ENCODE results near the gene PGPEP1. TPM values are rescaled to one million over a fixed set of nuclear protein-coding genes. Genes with fewer than 3 reads are reported as not detected.
"Not testable (repeated sequence)": the region's sequence is repeated elsewhere in the genome, so short reads cannot be mapped to it uniquely, and the experiment has no call there.

PGPEP1 gene
- total and polyA plus RNA-seq, 4 experiments from 2014 or later = 6.8 to 49.2 (median 27.1) TPM

GRCh38 chr19:18383622-18384021 is 43.2 kb downstream of the PGPEP1 start:
- H3K27ac ChIP-seq (ENCODE audit: low read depth, low read length) = not testable (repeated sequence)
- CTCF ChIA-PET (ENCODE audit: partially characterized antibody) = interaction anchor here (0.6 kb wide), 1 partner anchor 134 kb away, joined by 3 read pairs; no protein-coding TSS in a partner anchor

GRCh38 chr19:18384775-18385174 is 44.4 kb downstream of the PGPEP1 start:
- no peaks in the 10 kb centered on the region for H3K36me3 Mint-ChIP-seq
- CTCF ChIA-PET (ENCODE audit: partially characterized antibody) = interaction anchor here (1.1 kb wide), 1 partner anchor 29 kb away, joined by 3 read pairs; no protein-coding TSS in a partner anchor
- Histone ChIP-seq H3K4me3 (ENCODE audit: low read length in 2 of 2) (no peak overlapping the region), H3K9me3 (ENCODE audit: control insufficient read depth in 1 of 2, low read length in 2 of 2) (no peaks in the 10 kb centered on the region), H3K36me3 (ENCODE audit: insufficient read depth, low read length) (no peaks in the 10 kb centered on the region), H3K27me3 (ENCODE audit: insufficient read depth, low read length) (peaks cover 21% of the 10 kb centered on the region), H3K27ac (ENCODE audit: low read depth, low read length) (no peak overlapping the region), H3K4me1 (ENCODE audit: insufficient read depth, low read length) (peaks cover 7% of the 10 kb centered on the region)
- peaks cover 12 to 16% of the 10 kb centered on the region in 2 donors for H3K27me3 Mint-ChIP-seq
- H3K27ac Mint-ChIP-seq = no peak overlapping the region
- H3K9me3 Mint-ChIP-seq = peaks cover 0 to 2% (median 0%) of the 10 kb centered on the region in 8 donors
- no peak for DNase-seq
- intact Hi-C loops (cut with micrococcal nuclease) = no loop called here
- POLR2A ChIA-PET (ENCODE audit: partially characterized antibody) = no interaction called here
- peaks cover 2 to 14% (median 6%) of the 10 kb centered on the region in 4 donors for H3K4me1 Mint-ChIP-seq
- H3K4me3 Mint-ChIP-seq = no peak overlapping the region

More at GRCh38 chr19:18383622-18384021, 43.2 kb downstream of the PGPEP1 start:
- peaks cover 2 to 13% (median 6%) of the 10 kb centered on the region in 4 donors for H3K4me1 Mint-ChIP-seq
- H3K9me3 ChIP-seq (ENCODE audit: control insufficient read depth in 1 of 2, low read length in 2 of 2); H3K27ac Mint-ChIP-seq; H3K36me3 ChIP-seq (ENCODE audit: insufficient read depth, low read length); POLR2A ChIA-PET (ENCODE audit: partially characterized antibody); H3K4me1 ChIP-seq (ENCODE audit: insufficient read depth, low read length); intact Hi-C loops (cut with micrococcal nuclease); H3K36me3 Mint-ChIP-seq; H3K9me3 Mint-ChIP-seq; DNase-seq; H3K4me3 ChIP-seq (ENCODE audit: low read length in 2 of 2); H3K4me3 Mint-ChIP-seq: not testable (repeated sequence)
- peaks cover 21% of the 10 kb centered on the region for H3K27me3 ChIP-seq (ENCODE audit: insufficient read depth, low read length)
- H3K27me3 Mint-ChIP-seq = peaks cover 12 to 16% of the 10 kb centered on the region in 2 donors

DNA sequence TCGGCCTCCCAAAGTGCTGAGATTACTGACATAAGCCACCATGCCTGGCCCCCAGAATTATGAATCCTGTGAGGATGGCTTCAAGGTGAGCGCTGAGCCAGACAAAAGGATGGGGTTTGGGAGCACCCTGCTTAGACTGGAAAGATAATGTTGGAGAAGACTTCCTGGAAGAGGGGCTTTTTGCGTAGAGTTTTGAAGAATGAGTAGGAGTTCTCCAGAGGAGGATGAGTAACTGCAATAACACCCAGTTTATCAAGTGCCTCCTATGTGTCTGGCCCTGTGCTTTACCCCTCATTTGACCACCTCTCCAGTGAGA is 44.9 kb downstream of the PGPEP1 start:
- Histone ChIP-seq H3K4me1 (ENCODE audit: insufficient read depth, low read length) (peaks cover 7% of the 10 kb centered on the region), H3K36me3 (ENCODE audit: insufficient read depth, low read length) (no peaks in the 10 kb centered on the region), H3K27ac (ENCODE audit: low read depth, low read length) (no peak overlapping the region), H3K27me3 (ENCODE audit: insufficient read depth, low read length) (peaks cover 21% of the 10 kb centered on the region), H3K4me3 (ENCODE audit: low read length in 2 of 2) (no peak overlapping the region), H3K9me3 (ENCODE audit: control insufficient read depth in 1 of 2, low read length in 2 of 2) (no peaks in the 10 kb centered on the region)
- H3K4me1 Mint-ChIP-seq = peaks cover 2 to 14% (median 6%) of the 10 kb centered on the region in 4 donors
- CTCF ChIA-PET (ENCODE audit: partially characterized antibody) = interaction anchor here (0.8 to 1.3 kb wide), 2 partner anchors 25 to 161 kb away, joined by 3 read pairs; no protein-coding TSS in a partner anchor
- no peaks in the 10 kb centered on the region for H3K36me3 Mint-ChIP-seq
- no peak for DNase-seq
- intact Hi-C loops (cut with micrococcal nuclease) = no loop called here
- H3K9me3 Mint-ChIP-seq = peaks cover 0 to 2% (median 0%) of the 10 kb centered on the region in 8 donors
- POLR2A ChIA-PET (ENCODE audit: partially characterized antibody) = interaction anchor here (1.2 to 1.3 kb wide), 2 partner anchors 25 to 106 kb away, joined by 3 read pairs; no protein-coding TSS in a partner anchor
- H3K27ac Mint-ChIP-seq = no peak overlapping the region
- no peak overlapping the region for H3K4me3 Mint-ChIP-seq
- H3K27me3 Mint-ChIP-seq = peaks cover 12 to 15% of the 10 kb centered on the region in 2 donors

GRCh38 chr19:18385675-18386542 is 45.5 kb downstream of the PGPEP1 start, which contains the start of gene GDF15:
TSS of gene GDF15 (plus strand) at chr19:18386158. CDS start at chr19:18386190, 32 bp downstream.
- peak in 1 of 5 donors; percentile 6 for DNase-seq
- Histone ChIP-seq H3K36me3 (ENCODE audit: insufficient read depth, low read length) (no peaks in the 10 kb centered on the region), H3K4me3 (ENCODE audit: low read length in 2 of 2) (no peak within 1 kb of the TSS), H3K27me3 (ENCODE audit: insufficient read depth, low read length) (peaks cover 21% of the 10 kb centered on the region), H3K9me3 (ENCODE audit: control insufficient read depth in 1 of 2, low read length in 2 of 2) (no peaks in the 10 kb centered on the region), H3K27ac (ENCODE audit: low read depth, low read length) (no peak within 1 kb of the TSS), H3K4me1 (ENCODE audit: insufficient read depth, low read length) (peaks cover 7% of the 10 kb centered on the region)
- ChIA-PET CTCF (ENCODE audit: partially characterized antibody) (interaction anchor here (0.8 to 1.3 kb wide), 3 partner anchors 16 to 161 kb away, joined by 3 read pairs; no protein-coding TSS in a partner anchor), POLR2A (ENCODE audit: partially characterized antibody) (interaction anchor here (1.2 to 1.3 kb wide), 2 partner anchors 25 to 106 kb away, joined by 3 read pairs; no protein-coding TSS in a partner anchor)
- H3K4me1 Mint-ChIP-seq = peaks cover 2 to 14% (median 6%) of the 10 kb centered on the region in 4 donors
- no peaks in the 10 kb centered on the region for H3K36me3 Mint-ChIP-seq
- no peak within 1 kb of the TSS for H3K27ac Mint-ChIP-seq
- peaks cover 0 to 2% (median 0%) of the 10 kb centered on the region in 8 donors for H3K9me3 Mint-ChIP-seq
- peaks cover 12 to 15% of the 10 kb centered on the region in 2 donors for H3K27me3 Mint-ChIP-seq
- peak within 1 kb of the TSS in 1 of 8 donors; percentile 43 for H3K4me3 Mint-ChIP-seq
- intact Hi-C loops (cut with micrococcal nuclease) = no loop called here

DNA sequence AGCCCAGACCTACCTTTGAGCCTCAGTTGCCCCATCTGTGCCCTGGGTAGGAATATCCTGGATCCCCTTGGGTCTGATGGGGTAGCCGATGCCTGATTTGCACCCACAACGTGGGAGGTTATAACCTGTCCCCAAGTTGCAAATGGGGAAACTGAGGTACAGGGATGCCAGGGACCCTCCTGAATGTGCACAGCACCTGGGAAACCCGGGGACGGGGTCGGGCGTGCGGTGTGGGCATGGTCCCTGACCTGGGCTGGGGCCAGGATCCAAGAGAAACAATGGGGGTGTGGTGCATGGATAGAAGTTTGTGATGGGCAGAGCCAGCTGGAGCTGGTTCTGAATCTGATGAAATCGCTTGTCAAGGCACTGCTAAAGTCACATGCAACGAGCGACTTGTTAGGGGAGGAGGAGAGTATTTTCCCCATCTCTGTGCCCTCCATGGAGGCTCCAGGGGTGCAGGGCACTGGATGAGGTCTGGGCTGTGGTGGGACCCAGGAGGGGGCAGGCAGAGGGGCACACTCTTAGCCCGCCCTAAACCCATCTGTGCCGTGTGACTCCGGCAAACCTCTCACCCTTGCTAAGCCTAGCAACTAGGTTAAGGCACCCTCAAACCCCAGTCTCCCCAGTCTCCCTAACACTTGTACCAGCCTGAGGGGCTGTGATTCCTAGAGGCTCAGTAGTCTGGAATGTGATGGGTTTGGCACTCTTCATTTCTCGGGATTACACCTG is 46.3 kb downstream of the PGPEP1 start:
- Mint-ChIP-seq H3K27ac (no peak overlapping the region), H3K4me3 (peak overlapping the region in 3 of 8 donors; percentile 9 to 79 (median 29)), H3K9me3 (peaks cover 0 to 2% (median 0%) of the 10 kb centered on the region in 8 donors), H3K4me1 (peaks cover 2 to 14% (median 6%) of the 10 kb centered on the region in 4 donors), H3K27me3 (peaks cover 12 to 15% of the 10 kb centered on the region in 2 donors), H3K36me3 (no peaks in the 10 kb centered on the region)
- intact Hi-C loops (cut with micrococcal nuclease) = no loop called here
- no peaks in the 10 kb centered on the region for H3K36me3 ChIP-seq (ENCODE audit: insufficient read depth, low read length)
- ChIA-PET CTCF (ENCODE audit: partially characterized antibody) (interaction anchor here (0.9 to 5.4 kb wide), 6 partner anchors 10 to 26 kb away, joined by 3 to 92 read pairs (median 9); no protein-coding TSS in a partner anchor), POLR2A (ENCODE audit: partially characterized antibody) (interaction anchor here (1.2 to 1.3 kb wide), 2 partner anchors 24 to 107 kb away, joined by 3 read pairs; no protein-coding TSS in a partner anchor)
- no peak for DNase-seq
- H3K4me1 ChIP-seq (ENCODE audit: insufficient read depth, low read length) = peaks cover 7% of the 10 kb centered on the region
- no peaks in the 10 kb centered on the region for H3K9me3 ChIP-seq (ENCODE audit: control insufficient read depth in 1 of 2, low read length in 2 of 2)
- H3K27ac ChIP-seq (ENCODE audit: low read depth, low read length) = no peak overlapping the region
- H3K4me3 ChIP-seq (ENCODE audit: low read length in 2 of 2) = no peak overlapping the region
- peaks cover 21% of the 10 kb centered on the region for H3K27me3 ChIP-seq (ENCODE audit: insufficient read depth, low read length)

GRCh38 chr19:18388100-18388959 is 47.9 kb downstream of the PGPEP1 start:
- peaks cover 2 to 14% (median 6%) of the 10 kb centered on the region in 4 donors for H3K4me1 Mint-ChIP-seq
- H3K36me3 ChIP-seq (ENCODE audit: insufficient read depth, low read length) = no peaks in the 10 kb centered on the region
- H3K4me3 ChIP-seq (ENCODE audit: low read length in 2 of 2) = peak overlapping the region in 1 of 2 donors; percentile 31
- peaks cover 21% of the 10 kb centered on the region for H3K27me3 ChIP-seq (ENCODE audit: insufficient read depth, low read length)
- peak overlapping the region in 1 of 7 donors; percentile 12 for H3K27ac Mint-ChIP-seq
- POLR2A ChIA-PET (ENCODE audit: partially characterized antibody) = interaction anchor here (1.1 to 1.4 kb wide), 5 partner anchors 26 to 108 kb away, joined by 3 to 11 read pairs (median 5); partner anchors contain the start of gene SSBP4
- H3K9me3 ChIP-seq (ENCODE audit: control insufficient read depth in 1 of 2, low read length in 2 of 2) = no peaks in the 10 kb centered on the region
- peak; percentile 61 to 73 (median 67) for DNase-seq
- H3K27me3 Mint-ChIP-seq = peaks cover 8 to 10% of the 10 kb centered on the region in 2 donors
- intact Hi-C loops (cut with micrococcal nuclease) = loop anchor here (1.0 kb wide), 1 partner anchor 22 kb away; no protein-coding TSS in a partner anchor
- no peaks in the 10 kb centered on the region for H3K36me3 Mint-ChIP-seq
- H3K9me3 Mint-ChIP-seq = peaks cover 0 to 2% (median 0%) of the 10 kb centered on the region in 8 donors
- peak overlapping the region; percentile 64 to 80 (median 76) for H3K4me3 Mint-ChIP-seq
- H3K27ac ChIP-seq (ENCODE audit: low read depth, low read length) = no peak overlapping the region
- peaks cover 7% of the 10 kb centered on the region for H3K4me1 ChIP-seq (ENCODE audit: insufficient read depth, low read length)
- CTCF ChIA-PET (ENCODE audit: partially characterized antibody) = interaction anchor here (0.7 to 5.4 kb wide), 37 partner anchors 8 to 297 kb away, joined by 3 to 92 read pairs (median 4); partner anchors contain the start of genes LSM4, RAB3A and SSBP4

Measured in CD4-positive, alpha-beta memory T cell (primary cell).